GM21390 (cell line): ENCODE results near the gene WRNIP1.
"Not testable (repeated sequence)": the region's sequence is repeated elsewhere in the genome, so short reads cannot be mapped to it uniquely, and the experiment has no call there.

Experiments
- ATAC-seq: cut with Tn5 transposase; IDR thresholded peaks from one replicate; pipeline ENCODE4 v1.9.1; 2021; ENCODE audit not compliant: unreplicated experiment

WRNIP1 gene

GRCh38 chr6:2782825-2783187 lies 17.6 kb downstream of the WRNIP1 start:
- ATAC-seq: no peak

- no peak for ATAC-seq
Measured at GRCh38 chr6:2783188-2783963, 18.2 kb downstream of the WRNIP1 start.

- ATAC-seq: no peak
Measured at GRCh38 chr6:2784061-2784460, 18.9 kb downstream of the WRNIP1 start.

- ATAC-seq: no peak
Measured at GRCh38 chr6:2784930-2785329, 19.7 kb downstream of the WRNIP1 start.

GRCh38 chr6:2786269-2786668 lies 21.1 kb downstream of the WRNIP1 start:
- ATAC-seq: no peak

GRCh38 chr6:2790588-2791449 lies 25.6 kb downstream of the WRNIP1 start:
- ATAC-seq: peak; percentile 71

- no peak for ATAC-seq
Measured at GRCh38 chr6:2791450-2791974, 26.3 kb downstream of the WRNIP1 start.

GRCh38 chr6:2792330-2793110 lies 27.3 kb downstream of the WRNIP1 start:
- no peak for ATAC-seq

- no peak for ATAC-seq
Measured at GRCh38 chr6:2793534-2794151, 28.4 kb downstream of the WRNIP1 start.

- no peak for ATAC-seq
Measured at GRCh38 chr6:2794171-2794730, 29.1 kb downstream of the WRNIP1 start.

GRCh38 chr6:2795162-2795561 lies 30.0 kb downstream of the WRNIP1 start:
- ATAC-seq: no peak

GRCh38 chr6:2795956-2796355 lies 30.8 kb downstream of the WRNIP1 start:
- no peak for ATAC-seq

- ATAC-seq: no peak
Measured at GRCh38 chr6:2796861-2797260, 31.7 kb downstream of the WRNIP1 start.

- no peak for ATAC-seq
Measured at GRCh38 chr6:2797564-2798031, 32.4 kb downstream of the WRNIP1 start.

- ATAC-seq: no peak
Measured at GRCh38 chr6:2798586-2799134, 33.5 kb downstream of the WRNIP1 start.

- no peak for ATAC-seq
Measured at GRCh38 chr6:2799936-2800527, 34.8 kb downstream of the WRNIP1 start.

- no peak for ATAC-seq
Measured at GRCh38 chr6:2800552-2801316, 35.5 kb downstream of the WRNIP1 start.

GRCh38 chr6:2801687-2802086 lies 36.5 kb downstream of the WRNIP1 start:
- ATAC-seq: not testable (repeated sequence)

- no peak for ATAC-seq
Measured at GRCh38 chr6:2802521-2803060, 37.4 kb downstream of the WRNIP1 start.
